H1 (cell line): Measurements from ENCODE around the gene CENPF. TPM values are rescaled to one million over a fixed set of nuclear protein-coding genes. Genes with fewer than 3 reads are reported as not detected.
A peak's percentile ranks its signal among the peaks of the same experiment; 100 is the strongest.

Experiments used
- CTCF ChIA-PET: fragments of 300-600 bp; sonication (Branson Sonifier 250); formaldehyde crosslinking; loops from one replicate; lab custom pipeline; 2021; ENCODE audit not compliant: partially characterized antibody; lab: Charles Lee
- POLR2A ChIA-PET: fragments of 300-600 bp; sonication (Branson Sonifier 250); formaldehyde crosslinking; loops from one replicate; lab custom pipeline; 2021; ENCODE audit warnings: inconsistent platforms; ENCODE audit not compliant: partially characterized antibody; lab: Charles Lee
- DNase-seq, 2 experiments: peaks; one replicate each; pipeline versions ENCODE4 v3.0.0 to v3.0.0-alpha.2; 2010 to 2022; ENCODE audit warnings: low spot score in 2 of 2, low read depth in 1 of 2, mixed read lengths in 1 of 2
- FAIRE-seq: peaks from 2 replicates; lab custom pipeline; 2011; peaks lifted over from hg19 to GRCh38; lab: Jason Lieb, UNC
- H2AFZ ChIP-seq: 2 replicates; pipeline ENCODE4 v1.8.1; 2012; ENCODE audit warnings: low read length, inconsistent platforms
- H2AK5ac ChIP-seq: 2 replicates; pipeline ENCODE4 v1.6.1; 2013; ENCODE audit warnings: low read depth, low read length
- H2BK120ac ChIP-seq: replicated peaks from 2 replicates; pipeline ENCODE3; 2013; ENCODE audit warnings: low read depth, low read length, inconsistent platforms
- H2BK12ac ChIP-seq: 2 replicates; pipeline ENCODE4 v1.6.1; 2013; ENCODE audit warnings: low read depth, low read length
- H2BK15ac ChIP-seq: 2 replicates; pipeline ENCODE4 v1.6.1; 2013; ENCODE audit warnings: low read length
- H2BK20ac ChIP-seq: 2 replicates; pipeline ENCODE4 v1.6.1; 2013; ENCODE audit warnings: low read length
- H2BK5ac ChIP-seq: 2 replicates; pipeline ENCODE4 v1.6.1; 2013; ENCODE audit warnings: low read depth, low read length
- H3K14ac ChIP-seq: 2 replicates; pipeline ENCODE4 v1.6.1; 2013; ENCODE audit warnings: inconsistent platforms; ENCODE audit not compliant: insufficient read length
- H3K18ac ChIP-seq: 2 replicates; pipeline ENCODE4 v1.6.1; 2013; ENCODE audit warnings: low read length; ENCODE audit errors: extremely low read depth
- H3K23ac ChIP-seq: 2 replicates; pipeline ENCODE4 v1.6.1; 2013; ENCODE audit warnings: inconsistent platforms; ENCODE audit not compliant: insufficient read length
- H3K23me2 ChIP-seq: 2 replicates; pipeline ENCODE4 v1.6.1; 2013; ENCODE audit warnings: low read depth, low read length
- H3K27ac ChIP-seq: 2 replicates; pipeline ENCODE4 v1.6.1; 2011; ENCODE audit warnings: low read depth, low read length, inconsistent platforms
- H3K27me3 ChIP-seq, 4 experiments: replicated peaks in 1 of 4; 1 replicate in 1 of 4; 2 replicates in 3 of 4; pipeline versions ENCODE4 v1.6.1 to v1.8.1; 2011 to 2013; ENCODE audit warnings: low read length in 3 of 4, mild to moderate bottlenecking in 3 of 4, inconsistent platforms in 2 of 4, mixed read lengths in 2 of 4, moderate library complexity in 1 of 4; ENCODE audit not compliant: control insufficient read depth in 3 of 4, insufficient read depth in 3 of 4; ENCODE audit errors: extremely low read depth in 1 of 4
- H3K36me3 ChIP-seq, 4 experiments: 2 replicates each; pipeline versions ENCODE4 v1.6.1 to v1.8.1; 2011 to 2013; ENCODE audit warnings: mild to moderate bottlenecking in 4 of 4, low read length in 3 of 4, moderate library complexity in 2 of 4, control low read depth in 1 of 4, inconsistent platforms in 1 of 4; ENCODE audit not compliant: insufficient read depth in 4 of 4, control insufficient read depth in 2 of 4
- H3K4ac ChIP-seq: replicated peaks from 2 replicates; pipeline ENCODE3; 2013; ENCODE audit warnings: low read length, low read depth, mixed read lengths, inconsistent platforms; ENCODE audit not compliant: insufficient read length
- H3K4me1 ChIP-seq, 4 experiments: replicated peaks in 1 of 4; 1 replicate in 1 of 4; 2 replicates in 3 of 4; pipeline versions ENCODE4 v1.6.1 to v1.8.1; 2011 to 2013; ENCODE audit warnings: low read length in 3 of 4, inconsistent platforms in 2 of 4, mixed read lengths in 1 of 4; ENCODE audit not compliant: insufficient read depth in 4 of 4, control insufficient read depth in 3 of 4
- H3K4me2 ChIP-seq, 2 experiments: 2 replicates each; pipeline versions ENCODE4 v1.6.1 to v1.8.1; 2011 to 2013; ENCODE audit warnings: low read depth in 2 of 2, low read length in 2 of 2, control low read depth in 1 of 2, inconsistent platforms in 1 of 2, mild to moderate bottlenecking in 1 of 2; ENCODE audit not compliant: insufficient read depth in 1 of 2
- H3K4me3 ChIP-seq, 4 experiments: fragments of 200-600, 300-600 bp in 1 of 4; sonication (generic), shearing (Covaris generic), sonication (Bioruptor Twin) in 1 of 4; 2 replicates each; pipeline versions ENCODE4 v1.5.1 to v1.8.1; 2011 to 2016; ENCODE audit warnings: low read length in 4 of 4, low read depth in 3 of 4, control low read depth in 2 of 4, inconsistent platforms in 2 of 4, mild to moderate bottlenecking in 2 of 4, mixed read lengths in 1 of 4, moderate library complexity in 1 of 4; ENCODE audit not compliant: insufficient read depth in 2 of 4; ENCODE audit errors: extremely low read depth in 1 of 4
- H3K56ac ChIP-seq: replicated peaks from 2 replicates; pipeline ENCODE3; 2013; ENCODE audit warnings: low read depth, mild to moderate bottlenecking, mixed read lengths, low read length, inconsistent platforms; ENCODE audit not compliant: insufficient read length
- H3K79me1 ChIP-seq: 2 replicates; pipeline ENCODE4 v1.6.1; 2013; ENCODE audit warnings: low read depth, low read length, control low read depth
- H3K79me2 ChIP-seq, 2 experiments: 2 replicates each; pipeline versions ENCODE4 v1.6.1 to v1.8.1; 2012 to 2013; ENCODE audit warnings: low read length in 2 of 2, mild to moderate bottlenecking in 2 of 2, inconsistent platforms in 1 of 2; ENCODE audit not compliant: insufficient read depth in 2 of 2, control insufficient read depth in 1 of 2
- H3K9ac ChIP-seq, 4 experiments: replicated peaks in 1 of 4; 1 replicate in 1 of 4; 2 replicates in 3 of 4; pipeline versions ENCODE4 v1.6.1 to v1.8.1; 2011 to 2013; ENCODE audit warnings: low read depth in 3 of 4, low read length in 3 of 4, control low read depth in 2 of 4, mild to moderate bottlenecking in 2 of 4, moderate library complexity in 2 of 4, inconsistent platforms in 1 of 4; ENCODE audit errors: extremely low read depth in 1 of 4
- H3K9me3 ChIP-seq, 2 experiments: 2 replicates each; pipeline versions ENCODE4 v1.6.1 to v1.8.1; 2012 to 2013; ENCODE audit warnings: mild to moderate bottlenecking in 2 of 2, moderate library complexity in 2 of 2, control low read depth in 1 of 2, inconsistent platforms in 1 of 2, low read depth in 1 of 2, low read length in 1 of 2, mixed read lengths in 1 of 2; ENCODE audit not compliant: insufficient read depth in 2 of 2
- H4K20me1 ChIP-seq, 2 experiments: replicated peaks in 1 of 2; 2 replicates each; pipeline versions ENCODE3 to v1.8.1; 2011 to 2013; ENCODE audit warnings: inconsistent platforms in 2 of 2, low read length in 2 of 2, mild to moderate bottlenecking in 1 of 2; ENCODE audit not compliant: insufficient read depth in 2 of 2, control insufficient read depth in 1 of 2
- H4K5ac ChIP-seq: 2 replicates; pipeline ENCODE4 v1.6.1; 2013; ENCODE audit warnings: low read length, low read depth, mixed read lengths, inconsistent platforms; ENCODE audit not compliant: insufficient read length
- H4K8ac ChIP-seq: 2 replicates; pipeline ENCODE4 v1.8.0; 2013; ENCODE audit warnings: mild to moderate bottlenecking, moderate library complexity, low read length, inconsistent platforms; ENCODE audit not compliant: insufficient read depth; ENCODE audit errors: extremely low read depth
- H4K91ac ChIP-seq: replicated peaks from 2 replicates; pipeline ENCODE3; 2013; ENCODE audit warnings: low read length, mixed read lengths, inconsistent platforms; ENCODE audit not compliant: insufficient read length
- CTCF ChIP-seq, 3 experiments: IDR thresholded peaks; 1 replicate in 2 of 3; 2 replicates in 1 of 3; pipeline versions ENCODE4 v1.5.1 to v1.6.1; 2011; ENCODE audit warnings: low read length in 3 of 3, mild to moderate bottlenecking in 3 of 3, inconsistent platforms in 2 of 3, low read depth in 1 of 3, moderate library complexity in 1 of 3; ENCODE audit not compliant: insufficient read depth in 1 of 3; ENCODE audit errors: control extremely low read depth in 1 of 3
- POU5F1 ChIP-seq: IDR thresholded peaks from 2 replicates; pipeline ENCODE4 v1.6.1; 2011; ENCODE audit warnings: low read depth, mild to moderate bottlenecking, low read length, moderate library complexity
- RAD21 ChIP-seq, 2 experiments: IDR thresholded peaks in 1 of 2; conservative IDR thresholded peaks in 1 of 2; 2 replicates each; pipeline ENCODE4 v1.6.1; 2011; ENCODE audit warnings: low read depth in 2 of 2, low read length in 2 of 2, improper control_type of control experiment in 1 of 2, inconsistent platforms in 1 of 2, mild to moderate bottlenecking in 1 of 2, moderate library complexity in 1 of 2
- WGBS, 2 experiments: shearing (Covaris generic) in 1 of 2; methylation state at CpG; one replicate each; pipeline versions ENCODE4 v1.1.6 to v1.1.7; 2013 to 2015; ENCODE audit warnings: low lambda C conversion rate in 2 of 2, mixed read lengths in 2 of 2, inconsistent platforms in 1 of 2, low coverage in 1 of 2, missing lambda C conversion rate in 1 of 2; ENCODE audit not compliant: insufficient replicate concordance in 2 of 2, insufficient coverage in 1 of 2, insufficient read length in 1 of 2; ENCODE audit errors: extremely low coverage in 1 of 2, missing lambda C conversion rate in 1 of 2; 5-methylcytosine and 5-hydroxymethylcytosine counted together
- polyA plus RNA-seq, 7 experiments: library from polyadenylated mRNA; depleted of rRNA in 3 of 7; stranded (reverse) in 5 of 7; unstranded in 2 of 7; fragments of >200 nt in 5 of 7; fragments of 200-250 nt in 2 of 7; gene quantifications; 1 replicate in 5 of 7; 2 replicates in 1 of 7; 4 replicates in 1 of 7; pipeline versions ENCODE4 v1.2.1 to v1.2.3, GENCODE V29; 2011 to 2013; ENCODE audit warnings: missing spikeins in 2 of 7, mixed read lengths in 2 of 7
- total RNA-seq: library from RNA; stranded (reverse); fragmentation: NEBNext Ultra II Directional; extraction: Animal tissue kit (Norgen Biotek cat#: 25700); gene quantifications from 2 replicates; pipeline ENCODE4 v1.2.1, GENCODE V29; 2021

CENPF gene
- total and polyA plus RNA-seq, 2 of the 8 experiments (the other 6 are each of a cell fraction or from before 2014, with no cell fraction given): 13.7 to 170 TPM

- WGBS, 2 experiments: 92% methylated on average over 9 of the region's 9 CpGs; no CpG with 5 or more reads in 1 of the 2 experiments
- H3K18ac ChIP-seq: no peak overlapping the region
- no peaks in the 10 kb centered on the region; a peak in 1 of 4 replicates for H3K79me2 ChIP-seq
- no peak overlapping the region for H2BK120ac ChIP-seq
- H3K36me3 ChIP-seq: peaks cover 29 to 98% (median 80%) of the 10 kb centered on the region in 4 experiments
- TF ChIP-seq RAD21 (IDR thresholded peaks at IDR 0.05 in 1 of 2, conservative IDR thresholded peaks at IDR 0.05 in 1 of 2; ENCODE audit: low read depth in 2 of 2, low read length in 2 of 2) (peak; percentile 45 to 47; a peak in 3 of 4 replicates), CTCF (IDR thresholded peaks at IDR 0.05; ENCODE audit: control extremely low read depth in 1 of 3, insufficient read depth in 1 of 3, low read depth in 1 of 3, low read length in 3 of 3) (peak in 2 of 3 experiments; percentile 21 to 22; a peak in 2 of 4 replicates), POU5F1 (no peak)
- TF ChIP-seq, all 59 proteins: peak for 2
- Histone ChIP-seq H3K4me2 (no peak overlapping the region), H3K4ac (no peak overlapping the region), H3K27ac (no peak overlapping the region), H3K23me2 (no peaks in the 10 kb centered on the region), H2BK20ac (no peak overlapping the region), H3K14ac (no peak overlapping the region), H2BK15ac (no peak overlapping the region), H3K4me3 (no peak overlapping the region), H3K79me1 (no peaks in the 10 kb centered on the region), H4K91ac (no peak overlapping the region), H3K4me1 (no peaks in the 10 kb centered on the region), H3K9ac (no peak overlapping the region), H2BK5ac (no peak overlapping the region), H3K27me3 (no peaks in the 10 kb centered on the region), H2BK12ac (no peak overlapping the region), H3K9me3 (no peaks in the 10 kb centered on the region), H4K5ac (no peak overlapping the region), H4K8ac (no peak overlapping the region), H2AFZ (no peak overlapping the region), H3K23ac (no peak overlapping the region), H4K20me1 (no peaks in the 10 kb centered on the region), H3K56ac (no peak overlapping the region), H2AK5ac (no peak overlapping the region)
- DNase-seq: no peak
- no peak for FAIRE-seq
- CTCF ChIA-PET: interaction anchor here (1.4 to 3.5 kb wide), 3 partner anchors 12 to 28 kb away, joined by 5 to 18 read pairs (median 16); no protein-coding TSS in a partner anchor
- POLR2A ChIA-PET: no interaction called here
Measured at GRCh38 chr1:214658785-214659184, 55.8 kb downstream of the CENPF start.
